GM18858 (cell line): ENCODE results near the gene MFSD12.
"Not testable (repeated sequence)": the region's sequence is repeated elsewhere in the genome, so short reads cannot be mapped to it uniquely, and the experiment has no call there.

ENCODE experiments used
- ATAC-seq: cut with Tn5 transposase; IDR thresholded peaks from one replicate; pipeline ENCODE4 v1.9.1; 2021; ENCODE audit not compliant: unreplicated experiment

The MFSD12 gene

DNA sequence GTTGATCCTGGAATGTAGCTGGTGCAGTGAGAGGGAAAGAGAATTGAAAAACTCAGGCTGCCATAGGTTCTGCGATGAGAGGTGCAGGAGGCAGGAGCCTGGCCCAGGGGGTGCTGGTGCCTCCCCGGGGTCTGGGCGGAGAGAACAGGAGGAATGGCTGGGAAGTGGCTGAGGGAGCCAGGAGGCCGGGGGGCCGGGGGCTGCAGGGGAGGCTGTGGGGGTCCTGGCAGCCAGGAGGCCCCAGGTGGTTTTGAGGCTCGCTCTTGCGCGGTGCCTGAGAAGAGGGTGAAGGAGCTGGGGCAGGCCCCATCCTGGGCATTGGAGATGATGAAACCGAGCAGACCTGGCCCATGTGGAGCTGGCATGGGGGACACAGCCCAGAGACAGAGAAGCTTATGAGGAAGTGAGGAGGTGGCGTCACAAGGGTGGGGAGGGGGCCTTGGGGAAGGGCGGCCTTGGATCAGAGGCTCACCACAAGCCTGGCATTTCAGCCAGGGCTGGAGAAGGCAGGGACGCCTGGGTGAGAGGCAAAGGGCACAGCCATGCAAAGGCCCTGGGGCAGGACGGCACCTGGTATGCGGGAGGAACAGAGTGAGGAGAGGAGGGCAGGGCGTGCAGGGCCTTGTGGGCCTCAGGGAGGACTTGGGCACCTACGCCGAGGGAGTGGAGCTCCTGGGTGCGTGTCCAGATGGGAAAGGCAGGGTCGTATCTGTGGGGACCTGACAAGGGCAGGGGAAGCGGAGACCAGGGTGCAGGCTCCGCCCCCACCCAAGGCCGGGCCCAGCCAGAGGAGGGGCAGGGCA lies 19.7 kb downstream of the MFSD12 start:
- ATAC-seq = no peak

DNA sequence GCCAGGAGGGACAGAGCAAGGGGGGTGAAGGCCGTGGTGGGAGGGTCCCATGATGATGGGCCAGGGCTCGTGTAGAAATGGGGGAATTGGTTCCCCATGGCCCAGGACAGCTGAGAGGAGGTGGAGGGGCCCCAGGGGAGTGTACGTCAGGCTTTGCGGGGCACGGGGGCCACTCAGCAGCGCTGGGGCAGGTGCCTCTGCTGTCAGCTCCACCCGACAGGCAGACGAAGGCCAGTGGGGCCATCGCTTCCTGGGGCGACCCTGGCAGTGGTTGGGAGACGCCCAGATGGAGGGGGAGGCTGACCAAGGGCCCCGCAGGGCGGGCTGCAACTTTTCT lies 20.3 kb downstream of the MFSD12 start:
- ATAC-seq = no peak

DNA sequence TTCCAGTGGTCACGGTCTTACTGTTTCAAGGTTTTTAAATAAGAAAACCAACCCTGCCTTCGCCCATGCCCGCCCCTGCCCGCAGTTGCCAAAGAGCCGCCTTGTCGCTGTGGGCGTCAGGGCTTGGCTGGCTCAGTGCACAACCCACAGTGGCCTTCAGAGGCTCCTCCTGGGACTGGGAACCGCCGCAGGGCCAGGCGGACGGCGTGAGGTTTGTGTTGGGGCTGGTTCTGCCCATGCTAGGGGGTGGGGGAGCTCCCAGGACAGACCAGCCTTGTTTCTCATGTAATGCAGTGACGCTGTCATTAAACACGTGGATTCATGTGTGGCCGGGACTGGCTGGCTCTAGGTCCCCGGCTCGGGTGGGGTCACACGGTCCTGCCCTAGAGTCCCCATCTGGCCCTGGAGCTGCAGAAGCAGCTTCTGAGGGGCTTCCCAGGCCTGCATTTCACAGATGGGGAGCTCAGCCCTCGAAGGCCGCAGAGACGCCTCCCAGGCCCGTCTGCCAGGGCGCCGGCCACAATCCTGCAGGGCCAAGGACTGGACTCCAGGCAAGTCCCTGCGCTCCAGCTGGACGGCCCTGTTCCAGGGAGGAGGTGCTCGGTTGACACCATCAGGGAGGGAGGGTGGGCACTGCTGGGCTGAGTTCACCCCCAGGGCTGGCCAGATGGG lies 20.8 kb downstream of the MFSD12 start:
- no peak for ATAC-seq

DNA sequence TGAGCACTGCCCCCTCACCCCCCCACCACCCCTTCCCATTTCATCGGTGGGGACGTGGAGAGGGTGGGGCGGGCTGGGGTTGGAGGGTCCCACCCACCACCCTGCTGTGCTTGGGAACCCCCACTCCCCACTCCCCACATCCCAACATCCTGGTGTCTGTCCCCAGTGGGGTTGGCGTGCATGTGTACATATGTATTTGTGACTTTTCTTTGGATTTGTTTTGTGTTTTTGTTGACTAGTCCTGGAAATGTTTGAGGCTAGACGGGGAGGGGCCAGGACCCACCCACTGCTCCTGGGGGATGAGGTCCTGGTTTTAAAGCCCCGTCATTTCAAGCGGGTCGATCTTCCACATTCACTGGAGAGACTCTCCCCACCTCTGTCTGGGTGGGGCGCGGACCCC lies 21.4 kb downstream of the MFSD12 start:
- ATAC-seq = no peak

DNA sequence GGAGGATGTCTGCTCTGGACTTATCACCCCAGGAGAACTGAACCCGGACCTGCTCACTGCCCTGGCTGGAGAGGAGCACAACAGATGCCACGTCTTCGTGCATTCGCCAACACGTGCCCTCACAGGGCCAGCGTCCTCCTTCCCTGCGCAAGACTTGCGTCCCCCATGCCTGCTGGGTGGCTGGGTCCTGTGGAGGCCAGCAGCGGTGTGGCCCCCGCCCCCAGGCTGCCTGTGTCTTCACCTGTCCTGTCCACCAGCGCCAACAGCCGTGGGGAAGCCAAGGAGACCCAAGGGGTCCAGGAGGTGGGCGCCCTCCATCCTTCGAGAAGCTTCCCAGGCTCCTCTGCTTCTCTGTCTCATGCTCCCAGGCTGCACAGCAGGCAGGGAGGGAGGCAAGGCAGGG lies 21.8 kb downstream of the MFSD12 start:
- ATAC-seq = no peak

DNA sequence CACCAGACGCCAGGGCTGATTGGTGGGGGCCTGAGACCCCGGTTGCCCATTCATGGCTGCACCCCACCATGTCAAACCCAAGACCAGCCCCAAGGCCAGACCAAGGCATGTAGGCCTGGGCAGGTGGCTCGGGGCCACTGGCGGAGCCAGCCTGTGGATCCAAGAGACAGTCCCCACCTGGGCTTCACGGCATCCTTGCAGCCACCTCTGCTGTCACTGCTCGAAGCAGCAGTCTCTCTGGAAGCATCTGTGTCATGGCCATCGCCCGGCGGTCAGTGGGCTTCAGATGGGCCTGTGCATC lies 22.2 kb downstream of the MFSD12 start:
- ATAC-seq = no peak

DNA sequence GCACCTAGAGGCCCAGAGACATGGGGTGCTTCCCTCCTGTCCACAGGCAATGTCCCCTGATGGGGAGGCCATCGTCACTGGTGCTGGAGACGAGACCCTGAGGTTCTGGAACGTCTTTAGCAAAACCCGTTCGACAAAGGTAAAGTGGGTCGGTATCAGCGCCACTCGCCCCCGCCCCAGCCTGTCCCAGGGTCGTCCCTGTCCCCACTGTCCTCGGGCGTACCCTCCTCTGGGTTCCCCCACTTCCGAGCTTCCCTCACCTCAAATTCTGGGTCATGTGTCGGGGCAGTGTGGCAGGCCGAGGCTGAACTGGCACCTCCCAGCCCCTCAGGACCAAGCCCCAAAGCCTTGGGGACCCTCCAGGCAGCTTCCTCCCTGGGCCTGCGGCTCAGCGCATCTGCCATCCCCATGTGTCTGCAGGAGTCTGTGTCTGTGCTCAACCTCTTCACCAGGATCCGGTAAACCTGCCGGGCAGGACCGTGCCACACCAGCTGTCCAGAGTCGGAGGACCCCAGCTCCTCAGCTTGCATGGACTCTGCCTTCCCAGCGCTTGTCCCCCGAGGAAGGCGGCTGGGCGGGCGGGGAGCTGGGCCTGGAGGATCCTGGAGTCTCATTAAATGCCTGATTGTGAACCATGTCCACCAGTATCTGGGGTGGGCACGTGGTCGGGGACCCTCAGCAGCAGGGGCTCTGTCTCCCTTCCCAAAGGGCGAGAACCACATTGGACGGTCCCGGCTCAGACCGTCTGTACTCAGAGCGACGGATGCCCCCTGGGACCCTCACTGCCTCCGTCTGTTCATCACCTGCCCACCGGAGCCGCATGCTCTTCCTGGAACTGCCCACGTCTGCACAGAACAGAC lies 22.8 kb downstream of the MFSD12 start:
- ATAC-seq = no peak

DNA sequence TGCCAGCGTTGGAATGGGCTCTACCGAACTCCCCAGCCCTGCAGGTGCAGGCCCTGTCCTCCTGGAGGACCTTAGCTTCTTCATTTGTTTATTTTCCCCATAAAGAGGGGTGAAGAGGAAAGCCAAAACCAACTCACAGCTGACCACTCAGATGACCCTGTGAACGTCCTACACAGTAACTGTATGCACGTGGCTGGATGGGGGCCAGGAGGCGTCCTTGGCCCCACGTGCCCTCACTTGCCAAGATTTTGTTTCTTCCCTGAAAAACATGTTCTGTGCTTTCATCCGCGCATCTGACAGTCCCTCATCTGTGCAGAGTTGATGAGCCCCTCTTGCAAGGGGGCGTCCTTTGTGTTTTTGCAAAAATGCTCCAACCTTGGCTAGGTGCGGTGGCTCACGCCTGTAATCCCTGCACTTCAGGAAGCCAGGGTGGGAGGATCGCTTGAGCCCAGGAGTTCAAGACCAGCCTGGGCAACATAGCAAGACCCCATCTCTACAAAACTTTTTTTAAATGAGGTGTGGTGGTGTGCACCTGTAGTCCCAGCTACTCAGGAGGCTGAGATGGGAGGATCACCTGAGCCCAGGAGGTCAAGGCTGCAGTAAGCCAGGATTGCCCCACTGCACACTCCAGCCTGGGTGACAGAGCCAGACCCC lies 23.7 kb downstream of the MFSD12 start:
- no peak for ATAC-seq

DNA sequence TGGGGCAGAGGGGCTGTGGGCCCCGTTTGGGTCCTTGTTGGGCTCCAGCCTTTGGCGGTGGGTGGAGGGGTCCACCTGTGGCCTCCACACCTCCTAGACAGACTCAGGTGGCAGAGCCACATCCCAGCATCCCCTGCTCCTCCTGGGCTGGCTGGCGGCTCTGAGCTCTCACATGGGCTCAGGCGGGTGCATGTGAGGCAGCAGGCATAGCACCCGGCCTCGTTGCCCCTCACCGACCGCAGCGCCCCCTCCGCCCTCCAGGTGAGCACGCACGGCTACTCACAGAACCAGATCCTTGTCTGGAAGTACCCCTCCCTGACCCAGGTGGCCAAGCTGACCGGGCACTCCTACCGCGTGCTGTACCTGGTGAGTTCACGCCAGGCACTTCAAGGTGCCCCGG lies 24.4 kb downstream of the MFSD12 start:
- ATAC-seq = no peak

DNA sequence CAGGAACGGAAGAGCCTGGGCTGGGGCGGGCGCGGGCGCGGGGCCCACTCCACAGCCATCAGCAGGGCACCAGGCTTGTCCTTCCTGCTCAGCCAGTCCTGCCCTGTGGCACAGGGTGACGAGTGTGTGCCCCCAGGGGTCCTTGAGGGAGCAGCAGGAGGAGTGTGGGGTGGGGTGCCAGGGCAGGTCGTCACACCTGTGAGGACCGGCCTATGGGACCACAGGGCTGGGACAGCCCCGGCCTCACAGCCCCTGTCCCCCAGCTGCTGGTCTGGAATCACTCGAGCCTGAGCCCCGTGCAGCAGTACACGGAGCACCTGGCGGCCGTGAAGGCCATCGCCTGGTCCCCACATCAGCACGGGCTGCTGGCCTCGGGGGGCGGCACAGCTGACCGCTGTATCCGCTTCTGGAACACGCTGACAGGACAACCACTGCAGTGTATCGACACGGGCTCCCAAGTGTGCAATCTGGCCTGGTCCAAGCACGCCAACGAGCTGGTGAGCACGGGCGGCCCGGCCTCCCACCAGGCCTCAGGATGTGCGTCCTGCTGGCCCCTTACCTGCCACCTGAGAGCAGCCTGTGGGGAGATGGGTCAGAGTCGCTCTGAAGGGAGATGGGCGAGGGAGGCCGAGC lies 25.1 kb downstream of the MFSD12 start:
- ATAC-seq = no peak

DNA sequence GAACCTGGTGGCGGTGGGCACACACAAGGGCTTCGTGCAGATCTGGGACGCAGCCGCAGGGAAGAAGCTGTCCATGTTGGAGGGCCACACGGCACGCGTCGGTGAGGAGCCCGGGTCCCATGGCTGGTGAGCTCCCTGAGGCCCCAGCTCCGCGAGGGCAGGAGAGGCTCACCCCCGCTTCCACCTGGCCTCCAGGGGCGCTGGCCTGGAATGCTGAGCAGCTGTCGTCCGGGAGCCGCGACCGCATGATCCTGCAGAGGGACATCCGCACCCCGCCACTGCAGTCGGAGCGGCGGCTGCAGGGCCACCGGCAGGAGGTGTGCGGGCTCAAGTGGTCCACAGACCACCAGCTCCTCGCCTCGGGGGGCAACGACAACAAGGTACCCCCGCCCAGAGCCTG lies 25.7 kb downstream of the MFSD12 start:
- ATAC-seq = no peak

DNA sequence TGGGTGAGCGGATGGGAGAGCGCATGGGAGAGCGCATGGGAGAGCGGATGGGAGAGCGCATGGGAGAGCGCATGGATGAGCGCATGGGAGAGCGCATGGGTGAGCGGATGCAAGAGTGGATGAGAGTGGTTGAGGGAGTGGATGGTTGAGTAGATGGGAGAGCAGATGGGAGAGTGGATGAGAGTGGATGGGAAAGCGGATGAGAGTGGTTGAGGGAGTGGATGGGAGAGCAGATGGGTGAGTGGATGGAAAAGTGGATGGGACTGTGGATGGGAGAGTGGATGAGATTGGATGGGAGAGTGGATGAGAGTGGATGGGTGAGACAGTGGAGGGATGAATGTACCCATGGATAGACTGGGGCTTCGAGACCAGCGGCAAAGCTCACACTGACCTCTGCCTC lies 27.0 kb downstream of the MFSD12 start:
- ATAC-seq = no peak

DNA sequence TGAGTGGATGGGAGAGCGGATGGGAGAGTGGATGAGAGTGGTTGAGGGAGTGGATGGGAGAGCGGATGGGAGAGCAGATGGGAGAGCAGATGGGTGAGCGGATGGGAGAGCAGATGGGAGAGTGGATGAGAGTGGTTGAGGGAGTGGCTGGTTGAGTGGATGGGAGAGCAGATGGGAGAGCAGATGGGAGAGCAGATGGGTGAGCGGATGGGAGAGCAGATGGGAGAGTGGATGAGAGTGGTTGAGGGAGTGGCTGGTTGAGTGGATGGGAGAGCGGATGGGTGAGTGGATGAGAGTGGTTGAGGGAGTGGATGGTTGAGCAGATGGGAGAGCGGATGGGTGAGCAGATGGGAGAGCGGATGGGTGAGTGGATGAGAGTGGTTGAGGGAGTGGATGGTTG lies 28.1 kb downstream of the MFSD12 start:
- not testable (repeated sequence) for ATAC-seq

DNA sequence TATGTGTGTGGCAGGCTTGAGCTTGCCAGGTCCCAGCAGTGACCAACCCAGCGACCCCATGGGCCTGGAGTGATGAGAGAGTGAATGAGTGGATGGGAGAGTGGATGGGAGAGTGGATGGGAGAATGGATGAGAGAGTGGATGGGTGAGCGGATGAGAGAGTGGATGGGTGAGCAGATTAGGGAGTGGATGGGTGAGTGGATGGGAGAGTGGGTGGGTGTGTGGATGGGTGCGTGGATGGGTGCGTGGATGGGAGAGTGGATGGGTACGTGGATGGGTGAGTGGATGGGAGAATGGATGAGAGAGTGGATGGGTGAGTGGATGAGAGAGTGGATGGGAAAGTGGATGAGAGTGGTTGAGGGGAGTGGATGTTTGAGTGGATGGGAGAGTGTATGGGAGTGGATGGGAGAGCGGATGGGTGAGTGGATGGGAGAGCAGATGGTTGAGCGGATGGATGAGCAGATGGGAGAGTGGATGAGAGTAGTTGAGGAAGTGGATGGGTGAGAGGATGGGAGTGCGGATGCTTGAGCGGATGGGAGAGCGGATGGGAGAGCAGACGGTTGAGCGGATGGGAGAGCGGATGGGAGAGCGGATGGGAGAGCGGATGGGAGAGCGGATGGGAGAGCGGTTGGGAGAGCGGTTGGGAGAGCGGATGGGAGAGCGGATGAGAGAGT lies 28.7 kb downstream of the MFSD12 start:
- no peak for ATAC-seq

DNA sequence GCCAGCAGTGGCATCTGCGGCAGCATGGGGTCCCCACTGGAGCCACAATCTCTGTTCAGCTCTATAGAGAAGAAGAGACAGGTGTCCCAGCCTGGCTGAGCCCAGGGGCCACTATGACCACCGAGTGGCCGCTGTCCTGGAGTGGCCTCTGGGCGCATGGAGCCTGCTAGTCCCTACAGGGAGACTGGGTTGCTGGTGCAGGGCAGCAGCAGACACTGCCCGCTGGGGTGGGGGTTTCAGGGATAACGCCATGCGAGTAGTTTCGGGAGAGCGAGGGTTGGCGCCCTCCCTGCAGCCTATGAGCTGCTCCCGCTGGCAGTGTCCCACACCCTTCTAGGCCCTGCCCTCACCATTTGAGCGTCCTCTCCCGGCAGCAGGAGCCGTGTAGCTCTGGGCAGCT lies 29.3 kb downstream of the MFSD12 start:
- no peak for ATAC-seq

DNA sequence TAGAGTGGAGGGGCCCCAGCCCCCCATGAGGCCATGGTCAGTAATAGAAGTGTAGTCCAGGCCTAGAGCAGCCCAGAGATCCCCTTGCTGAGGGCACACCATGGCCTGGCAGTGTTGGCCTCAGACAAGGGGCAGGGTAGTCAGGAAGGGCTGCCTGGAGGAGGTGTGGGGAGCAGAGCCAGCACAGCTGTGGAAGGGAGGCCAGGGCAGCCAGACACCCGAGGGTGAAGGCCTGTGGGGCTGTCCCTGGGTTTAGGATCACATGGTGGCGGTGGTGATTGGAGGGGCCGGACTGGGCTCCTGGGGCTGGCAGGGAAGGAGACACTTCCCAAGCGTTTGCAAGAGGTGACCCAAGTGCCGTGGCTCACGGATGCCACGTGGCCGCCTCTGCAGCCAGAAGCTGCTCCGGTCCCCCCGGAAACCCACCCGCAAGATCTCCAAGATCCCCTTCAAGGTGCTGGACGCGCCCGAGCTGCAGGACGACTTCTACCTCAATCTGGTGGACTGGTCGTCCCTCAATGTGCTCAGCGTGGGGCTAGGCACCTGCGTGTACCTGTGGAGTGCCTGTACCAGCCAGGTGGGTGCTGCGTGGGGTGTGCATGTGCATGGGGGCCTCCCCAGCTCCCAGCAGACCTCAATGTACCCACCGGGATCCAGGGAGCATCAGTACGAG lies 30.0 kb downstream of the MFSD12 start:
- no peak for ATAC-seq

DNA sequence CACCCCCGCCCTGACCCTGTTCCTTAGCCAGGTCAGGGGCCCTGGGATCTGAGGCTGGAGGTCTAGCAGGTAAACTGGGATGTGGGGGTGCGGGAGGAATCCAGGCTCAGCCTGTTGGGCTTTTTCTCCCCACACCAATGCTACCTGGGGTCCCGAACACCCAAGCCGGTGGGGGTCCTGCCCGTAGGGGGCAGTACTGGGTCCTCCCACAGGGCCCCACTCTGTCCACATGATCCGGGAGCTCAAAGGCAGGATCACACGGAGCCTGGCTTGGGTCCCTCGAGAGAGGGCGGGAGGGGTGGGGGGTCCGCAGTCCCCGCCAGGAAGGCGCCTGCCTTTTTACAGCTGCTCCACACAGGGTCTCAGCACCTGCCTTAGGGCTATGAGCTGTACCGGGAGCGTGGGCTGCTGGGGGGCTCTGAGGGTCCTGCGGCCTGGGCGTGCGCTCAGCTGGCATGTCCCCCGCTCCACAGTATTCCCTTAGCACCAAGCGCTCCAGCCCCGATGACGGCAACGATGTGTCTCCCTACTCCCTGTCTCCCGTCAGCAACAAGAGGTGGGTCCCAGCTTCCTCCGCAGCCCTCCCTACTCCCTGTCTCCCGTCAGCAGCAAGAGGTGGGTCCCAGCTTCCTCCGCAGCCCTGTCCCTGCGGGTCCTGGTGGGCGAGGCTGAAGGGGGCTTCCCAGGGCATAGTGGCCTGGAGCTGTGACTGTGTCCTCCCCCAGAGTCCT lies 30.7 kb downstream of the MFSD12 start:
- no peak for ATAC-seq

DNA sequence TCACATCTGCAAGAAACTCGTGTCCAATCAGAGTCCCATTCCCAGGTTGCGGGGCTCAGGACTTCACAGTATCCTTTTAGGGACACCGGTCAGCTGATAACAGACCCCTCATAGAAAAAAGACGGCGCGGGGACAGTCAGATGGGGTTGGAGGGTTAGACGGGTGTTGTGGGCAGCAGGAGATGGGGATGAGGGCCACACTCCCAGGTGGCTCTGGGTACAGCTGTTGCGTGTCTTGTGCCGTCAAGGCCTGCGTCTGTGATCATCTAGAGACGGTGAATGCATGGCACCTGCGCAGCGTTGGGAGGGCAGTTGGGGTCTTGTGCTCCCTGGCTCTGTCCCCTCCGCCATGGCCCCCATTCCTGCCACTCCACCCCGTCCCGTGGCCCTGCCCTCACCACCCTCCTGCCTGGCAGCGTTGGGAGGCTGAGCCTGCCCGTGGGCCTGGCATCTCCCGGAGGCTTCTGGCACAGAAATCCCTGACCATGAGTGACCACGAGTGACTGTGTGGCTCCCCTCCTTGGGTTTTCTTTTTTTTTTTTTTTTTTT lies 32.4 kb downstream of the MFSD12 start:
- no peak for ATAC-seq
